SK-N-SH (cell line): Measurements from ENCODE around the gene ARHGAP20. TPM values are rescaled to one million over a fixed set of nuclear protein-coding genes. Genes with fewer than 3 reads are reported as not detected.

Experiments used
- CTCF ChIA-PET: fragments of 300-600, 350-600 bp; formaldehyde crosslinking; extraction: SDS; loops from one replicate; lab custom pipeline; 2021; lab: Yijun Ruan, JAX
- POLR2A ChIA-PET: fragments of 350-600 bp; sonication (Branson Sonifier 250); formaldehyde crosslinking; extraction: SDS; loops from one replicate; lab custom pipeline; 2020; ENCODE audit warnings: antibody characterized with exemption, inconsistent platforms; lab: Yijun Ruan, JAX
- DNase-seq: peaks from one replicate; pipeline ENCODE4 v3.0.0; 2012
- H2AFZ ChIP-seq: fragments of 200-600 bp; sonication (generic); 2 replicates; pipeline ENCODE4 v1.8.1; 2016; ENCODE audit warnings: antibody characterized with exemption, mild to moderate bottlenecking, low read depth
- H3F3A ChIP-seq: fragments of 200-600 bp; sonication (generic); replicated peaks from 2 replicates; pipeline ENCODE3; 2016; ENCODE audit warnings: antibody characterized with exemption, mild to moderate bottlenecking; ENCODE audit not compliant: insufficient read depth
- H3K27ac ChIP-seq, 2 experiments: fragments of 200-500 bp in 1 of 2; fragments of 200-600 bp in 1 of 2; sonication (Bioruptor generic) in 1 of 2; sonication (generic), shearing (Covaris generic) in 1 of 2; 2 replicates each; pipeline versions ENCODE4 v1.5.1 to v1.6.1; 2014 to 2016; ENCODE audit warnings: low read depth in 2 of 2, inconsistent platforms in 1 of 2, low read length in 1 of 2, mild to moderate bottlenecking in 1 of 2, mixed read lengths in 1 of 2
- H3K27me3 ChIP-seq: fragments of 200-600 bp; sonication (generic), shearing (Covaris generic); 2 replicates; pipeline ENCODE4 v1.6.1; 2016; ENCODE audit warnings: mixed run types; ENCODE audit not compliant: insufficient read depth
- H3K36me3 ChIP-seq, 2 experiments: fragments of 200-500 bp in 1 of 2; fragments of 200-600 bp in 1 of 2; sonication (Bioruptor generic) in 1 of 2; sonication (generic) in 1 of 2; replicated peaks in 1 of 2; 2 replicates each; pipeline versions ENCODE3 to v1.5.1; 2014 to 2016; ENCODE audit warnings: low read length in 1 of 2, mild to moderate bottlenecking in 1 of 2; ENCODE audit not compliant: insufficient read depth in 2 of 2, control insufficient read depth in 1 of 2
- H3K4me1 ChIP-seq, 2 experiments: fragments of 200-500 bp in 1 of 2; fragments of 200-600 bp in 1 of 2; sonication (Bioruptor generic) in 1 of 2; sonication (generic), shearing (Covaris generic) in 1 of 2; 2 replicates each; pipeline versions ENCODE4 v1.5.1 to v1.6.1; 2014 to 2016; ENCODE audit warnings: low read depth in 1 of 2, low read length in 1 of 2, mixed run types in 1 of 2; ENCODE audit not compliant: insufficient read depth in 2 of 2, control insufficient read depth in 1 of 2
- H3K4me2 ChIP-seq: fragments of 200-600 bp; sonication (generic), shearing (Covaris generic); 2 replicates; pipeline ENCODE4 v1.6.1; 2017; ENCODE audit warnings: mixed run types
- H3K4me3 ChIP-seq, 2 experiments: fragments of 200-500 bp in 1 of 2; fragments of 200-600 bp in 1 of 2; sonication (Bioruptor generic) in 1 of 2; sonication (generic), shearing (Covaris generic) in 1 of 2; 2 replicates each; pipeline versions ENCODE4 v1.5.1 to v1.8.1; 2014 to 2016; ENCODE audit warnings: low read depth in 2 of 2, inconsistent platforms in 1 of 2, low read length in 1 of 2, mild to moderate bottlenecking in 1 of 2, mixed read lengths in 1 of 2, moderate library complexity in 1 of 2
- H3K79me2 ChIP-seq: fragments of 200-600 bp; sonication (generic); 2 replicates; pipeline ENCODE4 v1.8.1; 2017; ENCODE audit warnings: mild to moderate bottlenecking; ENCODE audit not compliant: insufficient read depth
- H3K9ac ChIP-seq: fragments of 200-600 bp; sonication (generic); 2 replicates; pipeline ENCODE4 v1.6.1; 2017; ENCODE audit warnings: mixed run types
- H3K9me2 ChIP-seq: fragments of 200-600 bp; sonication (generic); 2 replicates; pipeline ENCODE4 v1.6.1; 2017; ENCODE audit warnings: mixed run types
- H3K9me3 ChIP-seq: fragments of 200-600 bp; sonication (generic); 2 replicates; pipeline ENCODE4 v1.6.1; 2017; ENCODE audit warnings: mixed run types, mild to moderate bottlenecking, moderate library complexity
- H4K20me1 ChIP-seq: fragments of 200-600 bp; sonication (generic); 2 replicates; pipeline ENCODE4 v1.6.1; 2017; ENCODE audit warnings: mild to moderate bottlenecking, mixed run types; ENCODE audit not compliant: insufficient read depth
- CHD2 ChIP-seq: fragments of 150-350 bp; IDR thresholded peaks from 2 replicates; pipeline ENCODE4 v1.6.1; 2018; ENCODE audit warnings: low read length; ENCODE audit not compliant: partially characterized antibody
- CTCF ChIP-seq: fragments of 200-600 bp; sonication (generic); IDR thresholded peaks from 2 replicates; pipeline ENCODE4 v1.6.1; 2017; ENCODE audit warnings: antibody characterized with exemption, mild to moderate bottlenecking, moderate library complexity
- ELF1 ChIP-seq: IDR thresholded peaks from 2 replicates; pipeline ENCODE4 v1.4.0; 2012
- EP300 ChIP-seq, 2 experiments: IDR thresholded peaks; 2 replicates each; pipeline versions ENCODE4 v1.4.0 to v1.6.1; 2012; ENCODE audit warnings: borderline replicate concordance in 1 of 2, low read depth in 1 of 2, low read length in 1 of 2
- EZH2phosphoT487 ChIP-seq: fragments of 200-600 bp; sonication (generic); IDR thresholded peaks from 2 replicates; pipeline ENCODE4 v1.6.1; 2017; ENCODE audit warnings: low read depth, mixed run types, mild to moderate bottlenecking, antibody characterized with exemption, moderate library complexity, borderline replicate concordance
- FOSL2 ChIP-seq: IDR thresholded peaks from 2 replicates; pipeline ENCODE4 v1.4.0; 2012; ENCODE audit warnings: low read depth, mild to moderate bottlenecking, moderate library complexity, borderline replicate concordance
- FOXJ3 ChIP-seq: sonication (generic); formaldehyde crosslinking; IDR thresholded peaks from 2 replicates; pipeline ENCODE4 v1.5.1; 2020; ENCODE audit warnings: mild to moderate bottlenecking, missing genetic modification reagents
- FOXM1 ChIP-seq: IDR thresholded peaks from 2 replicates; pipeline ENCODE4 v1.4.0; 2012; ENCODE audit warnings: low read depth, mild to moderate bottlenecking
- GABPA ChIP-seq: IDR thresholded peaks from 2 replicates; pipeline ENCODE4 v1.4.0; 2012; ENCODE audit warnings: low read depth, mild to moderate bottlenecking
- MXI1 ChIP-seq: IDR thresholded peaks from 2 replicates; pipeline ENCODE4 v1.6.1; 2012; ENCODE audit warnings: mild to moderate bottlenecking, low read depth, low read length, improper control_type of control experiment
- NFIC ChIP-seq: IDR thresholded peaks from 2 replicates; pipeline ENCODE4 v1.4.0; 2012; ENCODE audit warnings: borderline replicate concordance
- PBX3 ChIP-seq: IDR thresholded peaks from 2 replicates; pipeline ENCODE4; 2012
- POLR2AphosphoS5 ChIP-seq: IDR thresholded peaks from 2 replicates; pipeline ENCODE4 v1.6.1; 2012; ENCODE audit warnings: low read depth, low read length
- RAD21 ChIP-seq: IDR thresholded peaks from 2 replicates; pipeline ENCODE4 v1.6.1; 2012; ENCODE audit warnings: mild to moderate bottlenecking, low read length
- RCOR1 ChIP-seq: fragments of 150-350 bp; IDR thresholded peaks from 2 replicates; pipeline ENCODE4 v1.6.1; 2017; ENCODE audit warnings: antibody characterized with exemption, low read length
- REST ChIP-seq: IDR thresholded peaks from 2 replicates; pipeline ENCODE4 v1.6.1; 2012; ENCODE audit warnings: mild to moderate bottlenecking, low read depth, low read length, moderate library complexity
- RFX5 ChIP-seq: IDR thresholded peaks from 2 replicates; pipeline ENCODE4 v1.6.1; 2012; ENCODE audit warnings: mild to moderate bottlenecking, improper control_type of control experiment, low read length
- RXRA ChIP-seq: IDR thresholded peaks from 2 replicates; pipeline ENCODE4 v1.4.0; 2012; ENCODE audit warnings: low read depth, mild to moderate bottlenecking, borderline replicate concordance
- TCF12 ChIP-seq: IDR thresholded peaks from 2 replicates; pipeline ENCODE4 v1.4.0; 2012
- TEAD4 ChIP-seq: IDR thresholded peaks from 2 replicates; pipeline ENCODE4 v1.4.0; 2012; ENCODE audit warnings: mild to moderate bottlenecking, borderline replicate concordance; ENCODE audit not compliant: insufficient read depth
- USF1 ChIP-seq: IDR thresholded peaks from 2 replicates; pipeline ENCODE4 v1.4.0; 2012; ENCODE audit warnings: low read depth, borderline replicate concordance
- YY1 ChIP-seq: IDR thresholded peaks from 2 replicates; pipeline ENCODE4 v1.4.0; 2012; ENCODE audit warnings: low read depth, mild to moderate bottlenecking
- WGBS: methylation state at CpG from one replicate; pipeline ENCODE4 v1.1.6; 2017; ENCODE audit warnings: low lambda C conversion rate; 5-methylcytosine and 5-hydroxymethylcytosine counted together
- polyA plus RNA-seq, 3 experiments: library from polyadenylated mRNA; depleted of rRNA; stranded (reverse); fragments of >200 nt; gene quantifications; 2 replicates each; pipeline ENCODE4 v1.2.3, GENCODE V29; 2012

ARHGAP20 gene
- polyA plus RNA-seq, 1 of the 3 experiments (the other 2 are of a cell fraction) = 0.76 TPM

GRCh38 chr11:110755941-110756340 is 43.7 kb upstream of the ARHGAP20 start:
- H3K9me3 ChIP-seq = no peaks in the 10 kb centered on the region
- CTCF ChIA-PET = no interaction called here
- H3K4me1 ChIP-seq = no peaks in the 10 kb centered on the region; a peak in 1 of 4 replicates
- H3K9ac ChIP-seq = no peak overlapping the region
- H4K20me1 ChIP-seq = no peaks in the 10 kb centered on the region
- H3K4me2 ChIP-seq = no peak overlapping the region
- no peaks in the 10 kb centered on the region for H3K9me2 ChIP-seq
- H3K27ac ChIP-seq = no peak overlapping the region
- 35% methylated on average over 3 of the region's 3 CpGs for WGBS
- no peaks in the 10 kb centered on the region for H3F3A ChIP-seq
- H3K27me3 ChIP-seq = no peaks in the 10 kb centered on the region
- TF ChIP-seq FOXM1 (no peak), FOSL2 (no peak), RXRA (no peak), RCOR1 (no peak), ELF1 (no peak), CHD2 (no peak), MXI1 (no peak), EZH2phosphoT487 (no peak), RAD21 (no peak), REST (no peak), USF1 (no peak)
- no peak overlapping the region for H3K4me3 ChIP-seq
- POLR2A ChIA-PET = no interaction called here
- H3K79me2 ChIP-seq = no peaks in the 10 kb centered on the region
- no peak overlapping the region for H2AFZ ChIP-seq
- no peaks in the 10 kb centered on the region for H3K36me3 ChIP-seq
- no peak for DNase-seq

- no peaks in the 10 kb centered on the region for H3K79me2 ChIP-seq
- H2AFZ ChIP-seq = no peak overlapping the region
- H3K4me3 ChIP-seq = no peak overlapping the region
- H3K4me2 ChIP-seq = no peak overlapping the region
- no peak overlapping the region for H3K9ac ChIP-seq
- ChIA-PET POLR2A (no interaction called here), CTCF (interaction anchor here (0.9 kb wide), 1 partner anchor 216 kb away, joined by 4 read pairs; no protein-coding TSS in a partner anchor)
- no peak overlapping the region for H3K27ac ChIP-seq
- no peaks in the 10 kb centered on the region for H3K9me3 ChIP-seq
- no peaks in the 10 kb centered on the region for H3K36me3 ChIP-seq
- H3K27me3 ChIP-seq = no peaks in the 10 kb centered on the region
- H3K9me2 ChIP-seq = no peaks in the 10 kb centered on the region
- no peaks in the 10 kb centered on the region for H3F3A ChIP-seq
- DNase-seq = no peak
- no peaks in the 10 kb centered on the region for H3K4me1 ChIP-seq
- no peaks in the 10 kb centered on the region for H4K20me1 ChIP-seq
- TF ChIP-seq USF1 (no peak), ELF1 (no peak), POLR2AphosphoS5 (no peak), TEAD4 (no peak), RFX5 (no peak), RAD21 (no peak), CHD2 (no peak), PBX3 (no peak), YY1 (no peak), EP300 (IDR thresholded peaks at IDR 0.05; ENCODE audit: borderline replicate concordance in 1 of 2, low read depth in 1 of 2, low read length in 1 of 2) (no peak), FOXJ3 (CRISPR knock-in tag) (no peak), NFIC (no peak), RXRA (no peak), CTCF (no peak), TCF12 (no peak), GABPA (no peak)
Measured at GRCh38 chr11:110752890-110753289, 40.7 kb upstream of the ARHGAP20 start.
